Tibial nerve (tissue), 3 donors: ENCODE data around the gene CLEC16A.

Experiments
- CTCF ChIP-seq, 5 experiments: fragments of 200-600 bp in 3 of 5; fragments of 450-650 bp in 2 of 5; sonication (generic) in 3 of 5; IDR thresholded peaks; one replicate each; pipeline ENCODE4 v1.5.1; 2016 to 2019; ENCODE audit warnings: antibody characterized with exemption in 5 of 5, mild to moderate bottlenecking in 3 of 5, moderate library complexity in 2 of 5
- POLR2A ChIP-seq, 2 donors: fragments of 450-650 bp; IDR thresholded peaks; one replicate each; pipeline ENCODE4 v1.6.1; 2017; ENCODE audit warnings: antibody characterized with exemption in 2 of 2, mild to moderate bottlenecking in 2 of 2, moderate library complexity in 2 of 2

- TF ChIP-seq CTCF (IDR thresholded peaks at IDR 0.05): no peak
- TF ChIP-seq POLR2A (IDR thresholded peaks at IDR 0.05): no peak
Observed at GRCh38 chr16:10959161-10959560, 14.8 kb downstream of the CLEC16A start.
